Measurements from ENCODE around the gene ANTXR1.

DNA sequence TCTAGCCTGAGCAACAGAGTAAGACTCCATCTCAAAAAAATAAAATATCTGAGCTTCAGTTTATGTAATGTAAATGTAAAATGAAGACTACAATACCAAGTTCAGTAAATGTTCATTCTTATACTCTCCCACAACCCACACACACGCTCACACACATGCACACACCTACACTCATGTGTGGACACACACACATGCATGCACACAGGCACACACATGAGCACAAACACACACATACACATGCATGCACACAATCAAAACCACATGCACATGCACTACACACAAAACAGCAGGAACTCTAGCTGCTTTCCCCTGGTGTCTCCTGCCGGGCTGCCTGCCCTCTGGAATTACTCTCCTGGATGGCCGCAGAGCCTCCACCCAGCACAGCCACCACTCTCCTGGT is 283.4 kb downstream of the ANTXR1 start:
- TF ChIP-seq, protein P1, sequence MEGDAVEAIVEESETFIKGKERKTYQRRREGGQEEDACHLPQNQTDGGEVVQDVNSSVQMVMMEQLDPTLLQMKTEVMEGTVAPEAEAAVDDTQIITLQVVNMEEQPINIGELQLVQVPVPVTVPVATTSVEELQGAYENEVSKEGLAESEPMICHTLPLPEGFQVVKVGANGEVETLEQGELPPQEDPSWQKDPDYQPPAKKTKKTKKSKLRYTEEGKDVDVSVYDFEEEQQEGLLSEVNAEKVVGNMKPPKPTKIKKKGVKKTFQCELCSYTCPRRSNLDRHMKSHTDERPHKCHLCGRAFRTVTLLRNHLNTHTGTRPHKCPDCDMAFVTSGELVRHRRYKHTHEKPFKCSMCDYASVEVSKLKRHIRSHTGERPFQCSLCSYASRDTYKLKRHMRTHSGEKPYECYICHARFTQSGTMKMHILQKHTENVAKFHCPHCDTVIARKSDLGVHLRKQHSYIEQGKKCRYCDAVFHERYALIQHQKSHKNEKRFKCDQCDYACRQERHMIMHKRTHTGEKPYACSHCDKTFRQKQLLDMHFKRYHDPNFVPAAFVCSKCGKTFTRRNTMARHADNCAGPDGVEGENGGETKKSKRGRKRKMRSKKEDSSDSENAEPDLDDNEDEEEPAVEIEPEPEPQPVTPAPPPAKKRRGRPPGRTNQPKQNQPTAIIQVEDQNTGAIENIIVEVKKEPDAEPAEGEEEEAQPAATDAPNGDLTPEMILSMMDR (IDR thresholded peaks at IDR 0.05; ENCODE audit: low read depth, low read length), result no peak
- TF ChIP-seq EZH2phosphoT487 (IDR thresholded peaks at IDR 0.05; ENCODE audit: low read depth), result no peak
